Measurements from ENCODE around the gene SLC22A13. TPM values are rescaled to one million over a fixed set of nuclear protein-coding genes. Genes with fewer than 3 reads are reported as not detected.
"Not testable (repeated sequence)": the region's sequence is repeated elsewhere in the genome, so short reads cannot be mapped to it uniquely, and the experiment has no call there.

Gene SLC22A13
- total RNA-seq, 1 donor from 2014 or later = 1.00 TPM

DNA sequence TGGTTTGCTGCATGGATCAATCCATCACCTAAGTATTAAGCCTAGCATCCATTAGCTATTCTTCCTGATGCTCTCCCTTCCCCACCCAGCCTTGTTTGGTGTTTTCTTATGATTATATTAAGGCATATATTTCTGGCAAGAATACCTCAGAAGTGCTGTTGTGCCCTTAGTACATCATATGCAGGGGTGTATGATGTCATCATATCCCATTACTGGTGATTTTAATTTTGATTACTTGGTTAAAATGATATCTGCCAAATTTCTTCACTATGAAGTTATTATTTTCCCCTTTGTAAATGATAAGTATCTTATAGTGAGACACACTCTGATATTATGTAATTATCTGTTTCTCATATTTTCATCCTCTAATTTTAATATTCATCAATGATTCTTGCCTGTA lies 31.9 kb downstream of the SLC22A13 start:
- DNase-seq (ENCODE audit: low spot score) = no peak

DNA sequence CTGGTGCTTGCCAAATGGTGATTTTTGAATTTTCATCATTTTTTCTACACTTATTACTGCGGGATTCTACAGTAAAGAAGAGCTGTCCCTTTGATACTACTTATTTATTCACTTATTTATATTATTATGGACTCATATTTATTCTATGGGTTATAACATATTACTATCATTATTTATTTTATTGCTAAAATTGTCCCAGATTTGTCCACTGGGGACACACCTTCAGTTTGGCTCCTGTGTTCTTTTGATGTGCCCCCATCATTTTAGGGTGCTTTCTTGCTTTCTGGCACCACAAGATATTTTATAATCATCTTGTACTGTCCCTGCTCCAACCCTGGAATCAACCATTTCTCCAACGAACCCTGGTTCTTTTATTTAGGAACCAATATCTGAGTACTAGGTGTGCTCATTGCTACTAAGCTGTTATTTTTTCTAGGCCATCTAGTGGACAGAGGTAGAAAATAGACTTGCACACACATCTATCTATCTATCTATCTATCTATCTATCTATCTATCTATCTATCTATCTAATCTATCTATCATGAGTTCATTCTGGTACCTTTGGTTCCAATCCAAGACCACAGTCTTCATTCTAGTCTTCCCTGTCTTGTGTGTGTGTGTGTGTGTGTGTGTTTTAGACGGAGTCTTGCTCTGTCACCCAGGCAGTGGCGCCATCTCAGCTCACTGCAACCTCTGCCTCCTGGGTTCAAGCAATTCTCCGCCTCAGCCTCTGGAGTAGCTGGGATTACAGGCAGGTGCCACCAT lies 32.5 kb downstream of the SLC22A13 start:
- no peak for DNase-seq (ENCODE audit: low spot score)

DNA sequence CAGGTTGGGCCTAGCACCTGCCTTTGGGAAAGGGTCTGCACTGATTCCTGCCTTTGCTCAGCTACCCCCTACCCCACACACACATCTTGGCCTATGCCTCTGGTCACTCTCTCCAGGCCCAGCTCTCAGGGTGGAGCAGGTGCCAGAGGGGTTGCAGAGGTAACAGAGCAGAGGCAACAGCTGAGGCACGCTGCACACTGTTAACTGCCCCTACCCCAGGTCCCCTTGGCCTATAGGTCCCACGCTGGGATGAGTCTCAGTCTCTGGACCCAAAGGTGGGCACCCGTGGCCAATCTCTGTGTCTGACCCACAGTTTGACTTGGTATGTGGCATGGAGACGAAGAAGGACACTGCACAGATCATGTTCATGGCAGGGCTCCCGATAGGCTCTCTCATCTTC lies 41.3 kb downstream of the SLC22A13 start:
- DNase-seq (ENCODE audit: low spot score) = no peak

DNA sequence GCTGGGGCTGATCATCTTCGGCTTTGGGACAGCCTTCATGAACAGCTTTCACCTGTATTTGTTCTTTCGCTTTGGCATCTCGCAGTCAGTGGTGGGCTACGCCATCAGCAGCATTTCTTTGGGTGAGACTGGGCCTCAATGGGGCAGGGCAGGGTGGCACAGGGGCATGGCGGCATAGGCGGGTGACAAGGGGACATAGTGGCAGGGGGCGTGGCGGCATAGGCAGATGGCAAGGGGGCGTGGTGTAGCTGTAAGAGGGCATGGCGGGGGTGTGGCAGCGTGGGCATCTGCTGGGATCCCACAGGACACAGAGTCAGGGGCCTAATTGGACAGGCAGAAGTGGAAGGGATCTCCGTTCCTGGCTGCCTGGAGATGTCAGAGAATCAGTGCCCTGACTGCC lies 42.0 kb downstream of the SLC22A13 start:
- DNase-seq (ENCODE audit: low spot score) = no peak

DNA sequence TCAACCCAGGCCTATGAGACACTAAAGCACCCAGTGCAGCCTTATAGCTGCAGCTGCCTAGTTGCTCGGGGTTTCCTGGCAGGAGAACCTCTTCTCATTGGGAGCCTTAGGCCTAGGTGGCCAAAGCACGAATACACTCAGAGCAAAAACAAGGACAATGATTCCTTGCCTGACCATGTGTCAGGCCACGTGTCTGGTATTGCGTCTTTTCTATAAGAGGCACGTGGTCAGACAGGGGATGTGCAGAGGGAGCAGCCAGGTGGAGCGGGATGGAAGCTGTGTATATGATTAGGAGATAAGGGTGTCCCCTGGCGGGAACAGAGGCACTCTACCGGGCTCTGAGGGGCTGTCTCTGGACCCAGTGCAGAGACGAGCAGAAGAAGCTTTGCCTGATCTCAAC lies 42.8 kb downstream of the SLC22A13 start:
- DNase-seq (ENCODE audit: low spot score) = no peak

DNA sequence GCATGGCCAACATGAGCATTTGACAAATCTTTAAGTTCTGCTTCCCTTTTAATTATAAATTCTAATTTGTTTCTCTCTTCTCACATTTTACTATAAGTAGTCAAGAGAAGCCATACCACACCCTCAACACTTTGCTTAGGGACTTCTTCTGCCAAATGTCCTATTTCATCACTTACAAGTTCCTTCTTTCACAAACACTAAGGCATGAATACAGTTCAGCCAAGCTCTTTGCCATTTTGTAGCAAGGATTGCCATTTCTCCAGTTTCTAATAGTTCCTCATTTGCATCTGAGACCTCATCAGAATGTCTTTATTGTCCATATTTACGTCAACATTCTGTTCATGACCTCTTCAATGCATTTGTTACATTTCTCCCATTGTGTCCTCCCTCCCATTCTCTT lies 45.9 kb downstream of the SLC22A13 start:
- no peak for DNase-seq (ENCODE audit: low spot score)

DNA sequence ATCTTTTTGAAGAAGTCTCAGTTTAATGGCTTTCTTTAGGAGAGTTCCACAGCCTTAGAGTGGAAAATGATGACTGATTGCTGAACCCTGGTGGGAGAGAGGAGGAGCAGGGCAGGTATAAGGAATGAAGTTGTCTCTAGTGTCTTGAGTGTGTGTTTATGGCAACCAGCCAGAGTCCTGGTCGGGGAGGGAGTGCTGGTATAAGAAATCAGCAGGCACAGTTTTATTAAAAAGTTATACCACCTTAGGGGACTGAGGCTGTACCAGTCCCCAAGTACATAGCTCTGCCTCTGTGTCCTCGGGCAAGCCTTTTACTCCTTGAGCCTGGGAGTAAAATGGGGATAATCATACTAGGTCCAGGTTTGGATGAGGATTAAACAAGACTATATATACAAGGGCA lies 46.3 kb downstream of the SLC22A13 start:
- DNase-seq (ENCODE audit: low spot score) = no peak

DNA sequence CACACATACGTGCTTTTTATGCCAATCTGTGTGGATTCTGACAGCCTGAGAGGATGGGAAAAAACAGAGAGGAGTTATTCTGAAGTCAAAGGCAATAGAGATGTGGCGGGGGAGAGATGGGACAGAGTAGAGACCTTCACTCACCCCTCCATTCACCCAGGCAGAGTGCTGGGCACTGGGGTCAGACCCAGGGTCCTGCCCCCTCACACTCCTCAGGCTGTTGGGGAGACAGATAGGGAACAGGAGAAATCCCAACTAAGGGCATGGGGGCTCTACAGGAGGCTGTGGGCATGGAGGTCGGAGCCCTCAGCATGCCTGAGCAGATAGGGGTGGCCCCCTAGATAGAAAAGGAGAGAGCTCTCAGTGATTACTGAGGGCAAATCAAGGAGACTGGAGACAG lies 46.7 kb downstream of the SLC22A13 start:
- DNase-seq (ENCODE audit: low spot score) = no peak

DNA sequence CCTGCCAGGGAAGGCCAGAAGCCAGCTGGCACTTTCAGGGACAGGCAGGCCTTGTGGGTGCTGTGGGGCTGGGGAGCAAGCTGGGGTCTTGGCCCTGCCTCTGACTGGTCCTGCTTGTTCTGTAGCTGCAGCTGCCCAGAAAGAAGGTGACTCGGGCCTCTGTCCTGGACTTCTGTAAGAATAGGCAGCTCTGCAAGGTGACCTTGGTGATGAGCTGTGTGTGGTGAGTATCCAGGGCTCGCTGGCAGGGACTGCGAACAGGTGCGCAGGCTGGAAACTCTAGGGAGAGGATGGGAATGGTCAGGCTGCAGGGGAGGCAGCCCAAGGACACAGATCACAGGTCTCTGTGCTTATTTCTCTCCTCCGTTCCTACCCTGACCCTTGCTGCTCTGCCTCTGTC lies 47.7 kb downstream of the SLC22A13 start:
- DNase-seq (ENCODE audit: low spot score) = no peak

DNA sequence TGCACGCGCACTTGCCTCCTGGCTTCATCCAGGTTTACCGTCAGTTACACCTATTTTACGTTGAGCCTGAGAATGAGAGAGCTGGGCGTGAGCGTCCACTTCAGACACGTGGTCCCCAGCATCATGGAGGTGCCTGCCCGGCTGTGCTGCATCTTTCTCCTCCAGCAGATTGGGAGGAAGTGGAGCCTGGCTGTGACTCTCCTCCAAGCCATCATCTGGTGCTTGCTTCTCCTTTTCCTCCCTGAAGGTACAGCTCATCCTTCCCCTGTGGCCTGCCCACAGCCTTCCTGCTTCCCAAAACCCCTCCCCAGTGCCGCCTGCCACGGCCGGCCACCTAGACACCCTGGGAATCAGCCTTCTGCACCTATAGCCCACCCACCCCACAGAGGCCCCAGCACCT lies 48.1 kb downstream of the SLC22A13 start:
- DNase-seq (ENCODE audit: low spot score) = no peak

DNA sequence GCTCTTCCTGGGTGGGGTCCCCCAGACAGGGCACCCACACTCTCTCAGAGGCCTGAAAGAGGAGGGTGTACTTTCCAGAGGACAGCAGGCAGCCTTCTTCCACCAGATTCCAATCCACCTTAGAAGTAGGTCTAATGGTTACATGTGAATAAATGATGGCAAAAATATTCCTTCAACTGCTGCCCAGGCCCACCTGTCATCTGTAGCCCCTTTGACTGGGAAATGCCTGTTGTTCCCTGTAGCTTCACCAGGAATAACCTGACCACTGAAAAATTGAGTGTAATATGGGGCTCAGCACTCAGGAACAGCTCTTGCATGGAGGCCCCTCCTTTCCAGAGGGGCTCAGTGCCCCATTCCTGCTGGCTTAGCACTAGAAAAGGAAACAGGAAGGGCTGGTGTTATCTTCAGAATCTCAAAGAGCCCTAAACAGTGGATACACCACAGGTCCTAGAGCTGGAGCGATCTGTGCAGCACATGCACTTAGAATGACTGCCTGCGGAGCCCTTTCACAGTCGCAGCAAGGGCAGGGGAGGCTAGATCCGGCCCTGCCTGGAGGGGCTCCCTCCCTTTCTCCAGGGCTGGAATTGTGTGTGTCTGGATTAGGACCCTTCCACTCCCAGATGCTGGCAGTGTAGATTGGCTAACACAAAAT lies 48.6 kb downstream of the SLC22A13 start:
- DNase-seq (ENCODE audit: low spot score) = no peak

DNA sequence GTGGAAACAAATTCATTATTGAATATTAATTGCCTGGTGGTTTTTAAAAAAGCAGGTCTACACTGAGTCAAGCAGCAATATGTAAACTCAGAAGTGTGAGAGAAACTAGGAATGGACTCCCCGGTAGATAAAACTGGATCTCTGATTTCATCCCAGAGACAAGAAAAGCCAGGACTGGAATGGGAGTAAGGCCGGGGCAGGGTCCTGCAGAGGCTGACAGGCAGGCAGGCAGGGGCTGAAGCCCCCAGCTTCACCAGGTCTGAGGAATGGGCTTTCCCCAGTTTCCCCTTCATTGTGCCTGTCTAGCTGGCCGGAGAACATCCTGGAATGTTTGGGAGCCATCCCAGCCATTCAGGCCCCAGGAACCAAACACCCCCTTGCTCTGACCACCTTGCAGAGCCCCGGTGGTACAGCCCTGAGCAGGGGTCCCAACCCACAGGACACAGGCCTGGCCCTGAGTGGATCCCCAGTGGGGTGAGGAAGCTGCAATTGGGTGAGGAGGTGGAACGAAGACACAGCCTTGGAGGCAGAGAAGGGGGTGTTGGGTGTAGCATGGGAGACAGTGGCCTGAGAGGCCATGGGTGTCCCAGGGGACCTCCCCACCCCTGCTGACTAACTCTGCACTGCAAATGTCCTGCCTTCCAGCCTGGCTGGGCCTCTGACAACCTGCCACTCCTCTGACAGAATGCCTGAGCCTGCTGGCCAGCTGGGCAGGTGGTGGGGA lies 49.3 kb downstream of the SLC22A13 start:
- DNase-seq (ENCODE audit: low spot score) = no peak

DNA sequence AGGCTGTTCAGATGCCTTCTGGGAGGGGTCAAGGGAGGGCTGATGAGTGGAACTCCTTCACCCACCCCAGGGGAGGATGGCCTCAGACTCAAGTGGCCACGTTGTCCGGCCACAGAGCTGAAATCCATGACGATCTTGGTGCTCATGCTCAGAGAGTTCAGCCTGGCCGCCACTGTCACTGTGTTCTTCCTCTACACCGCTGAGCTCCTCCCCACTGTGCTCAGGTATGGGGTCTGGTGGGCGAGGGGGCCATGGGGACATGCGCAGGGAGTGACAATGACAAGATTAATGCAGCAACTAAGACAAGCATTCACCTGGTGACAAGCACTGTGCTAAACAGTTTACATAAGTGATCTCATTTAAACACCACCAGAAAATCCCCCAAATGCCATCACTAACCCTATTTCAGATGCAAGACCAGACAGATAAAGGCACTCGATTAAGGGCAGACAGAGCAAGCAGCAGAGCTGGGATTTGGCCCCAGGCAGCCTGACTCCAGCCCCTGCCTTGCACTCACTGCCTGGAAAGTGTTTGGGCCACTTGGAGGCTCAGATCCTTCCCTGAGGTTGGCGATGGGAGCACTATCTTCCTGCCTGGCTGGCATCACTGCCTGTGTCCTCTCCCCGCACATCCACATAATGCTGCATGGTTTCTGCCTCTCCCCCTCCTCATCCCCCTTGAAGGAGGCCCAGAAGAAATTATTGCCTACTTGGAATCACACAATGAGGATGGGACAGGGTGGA lies 50.0 kb downstream of the SLC22A13 start:
- DNase-seq (ENCODE audit: low spot score) = no peak

DNA sequence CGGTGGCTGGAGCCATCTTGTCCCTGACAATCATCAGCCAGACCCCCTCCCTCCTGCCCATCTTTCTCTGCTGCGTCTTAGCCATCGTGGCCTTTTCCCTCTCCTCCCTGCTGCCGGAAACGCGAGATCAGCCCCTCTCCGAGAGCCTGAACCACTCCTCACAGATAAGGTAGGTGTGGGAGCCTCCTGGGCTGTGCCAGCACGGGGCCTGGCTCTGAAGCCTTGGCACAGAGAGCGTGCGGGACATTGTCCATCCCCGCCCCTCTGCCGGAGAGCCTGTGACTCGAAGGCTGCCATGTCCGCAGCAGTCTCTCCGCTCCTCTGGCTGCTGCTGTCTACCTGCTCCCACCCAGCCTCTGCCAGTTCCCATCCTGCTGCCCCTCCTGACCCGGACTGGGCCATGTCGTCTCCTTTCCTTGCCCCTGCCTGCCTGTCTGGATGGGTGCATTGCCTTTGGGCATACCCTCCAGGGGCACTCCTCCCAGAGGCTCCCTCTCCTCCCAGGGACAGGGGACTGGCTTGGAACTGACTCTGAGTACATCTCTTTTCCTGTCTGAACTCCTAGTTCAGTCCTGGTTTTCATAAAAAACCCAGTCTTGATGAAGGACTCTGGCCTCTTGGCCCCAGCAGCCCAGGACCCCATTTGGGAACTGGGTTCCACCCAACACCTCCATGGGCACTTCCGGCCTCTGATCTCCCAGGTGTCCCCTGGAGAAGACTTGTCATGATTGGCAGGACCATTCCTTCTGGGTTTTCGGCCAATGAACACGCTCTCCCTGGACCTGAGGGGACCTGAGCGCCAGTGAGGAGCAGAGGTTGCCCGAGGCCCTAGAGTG lies 51.0 kb downstream of the SLC22A13 start:
- no peak for DNase-seq (ENCODE audit: low spot score)

DNA sequence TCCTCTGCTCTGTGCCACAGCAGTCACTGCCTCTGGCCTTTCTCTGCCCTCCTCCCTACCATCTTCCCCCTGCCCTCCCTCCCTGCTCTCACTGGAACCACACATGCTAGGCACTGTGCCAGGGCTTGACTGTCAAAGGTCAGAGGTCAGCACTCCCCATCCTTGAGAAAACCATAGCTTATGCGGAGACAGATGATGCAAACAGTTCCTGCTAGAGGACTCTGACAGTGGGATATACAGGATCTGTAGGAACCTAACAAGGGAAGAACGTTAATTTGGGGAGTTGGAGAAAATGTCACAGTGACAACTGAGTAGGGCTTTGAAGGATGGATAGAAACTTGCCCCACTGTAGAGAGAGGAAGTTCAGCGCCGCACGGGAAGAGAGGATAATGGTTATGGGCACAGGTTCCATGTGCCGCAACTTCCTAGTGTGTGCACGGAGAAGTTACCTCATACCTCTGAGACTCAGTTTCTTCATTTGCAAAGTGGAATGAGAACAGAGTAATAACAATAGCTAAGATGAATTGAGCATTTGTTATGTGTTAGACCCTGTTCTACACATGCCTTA lies 51.7 kb downstream of the SLC22A13 start:
- DNase-seq (ENCODE audit: low spot score) = no peak

DNA sequence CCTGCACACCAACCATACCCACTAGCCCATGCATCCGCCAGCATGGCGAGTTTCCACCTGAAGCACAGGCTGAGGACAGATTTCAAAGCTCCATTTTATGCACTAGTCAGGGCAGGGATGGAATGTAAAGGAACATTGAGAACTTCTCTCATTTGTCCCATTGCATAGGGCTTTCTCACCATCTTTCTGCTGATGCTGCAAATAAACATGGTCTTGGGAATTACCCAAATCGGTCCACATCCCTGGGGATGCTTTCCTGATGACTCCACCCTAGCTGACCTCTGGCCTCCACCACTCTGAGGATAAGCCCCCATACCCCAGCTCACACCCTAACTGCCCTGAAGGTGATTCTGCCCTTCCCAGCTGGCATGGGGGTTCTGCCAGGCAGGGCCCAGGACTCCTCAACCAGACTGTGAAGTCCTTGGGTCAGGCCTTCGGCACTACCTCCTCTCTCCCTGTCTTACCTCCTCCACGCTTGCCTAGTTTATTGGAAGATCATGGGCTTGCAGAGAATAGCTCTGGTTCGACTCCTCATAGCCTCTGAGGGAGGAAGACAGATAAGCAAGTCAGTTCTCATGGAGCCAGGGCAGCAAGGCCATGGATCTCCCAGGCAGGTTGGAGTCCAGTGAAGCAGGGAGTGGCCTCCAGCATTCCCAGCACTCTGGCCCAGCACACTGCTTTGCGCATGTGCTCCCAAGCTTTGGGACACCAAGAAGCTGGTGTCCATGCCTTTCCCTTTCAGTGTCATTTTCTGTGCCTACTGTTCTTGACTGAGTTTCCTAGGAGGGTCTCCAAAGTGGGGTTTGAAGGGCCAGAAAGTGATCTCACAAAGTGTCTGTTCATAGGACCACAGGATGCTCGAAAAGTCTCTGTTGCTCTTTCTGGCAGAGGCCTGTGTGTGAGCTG lies 53.4 kb downstream of the SLC22A13 start:
- no peak for DNase-seq (ENCODE audit: low spot score)

DNA sequence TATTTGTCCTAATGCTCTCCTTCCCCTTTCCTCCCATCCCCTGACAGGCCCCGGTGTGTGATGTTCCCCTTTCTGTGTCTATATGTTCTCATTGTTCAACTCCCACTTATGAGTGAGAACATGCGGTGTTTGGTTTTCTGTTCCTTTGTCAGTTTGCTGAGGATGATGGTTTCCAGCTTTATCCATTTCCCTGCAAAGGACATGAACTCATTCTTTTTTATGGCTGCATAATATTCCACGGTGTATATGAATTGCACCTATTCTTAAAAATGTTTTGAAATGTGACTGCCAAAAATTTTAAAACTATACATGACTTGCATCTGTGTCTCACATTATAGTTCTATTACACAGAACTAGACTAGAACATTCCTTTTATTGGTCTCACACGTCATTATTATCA lies 55.0 kb downstream of the SLC22A13 start:
- DNase-seq (ENCODE audit: low spot score) = not testable (repeated sequence)

DNA sequence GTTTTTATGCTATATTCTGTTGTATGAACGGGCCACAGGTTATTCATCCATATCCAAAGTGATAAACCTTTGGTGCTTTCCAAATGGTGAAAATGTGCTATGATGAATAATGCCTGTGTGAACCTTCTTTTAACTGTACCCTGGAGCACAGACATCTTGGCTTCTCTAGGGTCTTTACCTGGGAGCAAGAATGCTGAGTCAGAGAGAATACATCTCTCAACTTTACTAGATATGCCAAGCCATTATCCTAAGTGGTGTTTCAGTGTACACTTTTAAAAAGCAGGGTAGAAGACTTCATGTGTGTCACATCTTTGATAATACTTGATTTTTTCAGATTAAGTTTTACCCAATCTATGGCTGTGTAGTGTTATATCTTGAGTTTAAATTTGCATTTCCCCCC lies 57.4 kb downstream of the SLC22A13 start:
- DNase-seq (ENCODE audit: low spot score) = no peak

DNA sequence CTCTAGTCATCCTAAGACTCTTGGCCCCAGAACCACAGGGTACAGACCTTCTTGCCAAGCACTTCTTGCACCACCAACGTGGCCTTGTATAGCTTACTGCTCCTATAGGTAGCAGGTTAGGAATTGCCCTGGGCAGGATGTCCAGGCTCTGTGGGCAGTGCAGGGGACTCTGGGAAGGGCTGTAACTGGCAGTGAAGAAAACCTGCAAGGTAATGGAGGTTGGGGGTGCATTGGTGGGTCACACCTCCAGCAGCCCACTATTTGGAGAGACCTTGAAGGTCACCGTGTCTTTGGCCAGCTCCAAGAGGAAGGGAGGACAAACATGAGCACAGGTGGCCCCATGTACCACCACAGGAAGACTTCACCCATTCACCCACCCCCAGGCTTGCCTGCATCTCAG lies 59.6 kb downstream of the SLC22A13 start:
- DNase-seq (ENCODE audit: low spot score) = no peak

All from mesenteric fat pad (tissue), 1 donor.